WERI-Rb-1 (cell line): Measurements from ENCODE around the gene JCAD.

ENCODE experiments used
- DNase-seq: peaks from one replicate; pipeline ENCODE4 v3.0.0-alpha.2; 2020
- H3K27ac ChIP-seq: fragments of 250-450 bp; sonication (Bioruptor Pico); 2 replicates; pipeline ENCODE4 v1.5.1; 2020; ENCODE audit warnings: mild to moderate bottlenecking, moderate library complexity
- H3K27me3 ChIP-seq: fragments of 250-450 bp; sonication (Bioruptor Pico); 2 replicates; pipeline ENCODE4 v1.5.1; 2021; ENCODE audit warnings: mild to moderate bottlenecking, low read depth, moderate library complexity; ENCODE audit not compliant: insufficient read depth, severe bottlenecking
- H3K36me3 ChIP-seq: fragments of 250-450 bp; sonication (Bioruptor Pico); 2 replicates; pipeline ENCODE4 v1.5.1; 2020; ENCODE audit warnings: mild to moderate bottlenecking, moderate library complexity
- H3K4me3 ChIP-seq: 2 replicates; pipeline ENCODE4 v1.5.1; 2011; ENCODE audit warnings: low read depth, mild to moderate bottlenecking, control low read depth, low read length
- H3K9me3 ChIP-seq: fragments of 250-450 bp; sonication (Bioruptor Pico); 2 replicates; pipeline ENCODE4 v1.5.1; 2021; ENCODE audit warnings: mild to moderate bottlenecking, moderate library complexity; ENCODE audit not compliant: severe bottlenecking
- CTCF ChIP-seq: IDR thresholded peaks from 2 replicates; pipeline ENCODE4 v1.5.1; 2011; ENCODE audit warnings: low read depth, mild to moderate bottlenecking, control low read depth, inconsistent platforms, low read length

JCAD gene

GRCh38 chr10:29966269-29966668 lies 93.1 kb downstream of the JCAD start:
- no peaks in the 10 kb centered on the region for H3K27me3 ChIP-seq
- H3K4me3 ChIP-seq: no peak overlapping the region
- no peak for DNase-seq
- no peak for TF ChIP-seq CTCF
- H3K9me3 ChIP-seq: no peaks in the 10 kb centered on the region
- H3K27ac ChIP-seq: no peak overlapping the region
- H3K36me3 ChIP-seq: no peaks in the 10 kb centered on the region
